DMS153 (cell line): ENCODE measurements around the gene ITGB2.

Experiments
- DNase-seq: peaks from one replicate; lab custom pipeline; 2025; lab: John Stamatoyannopoulos, UW

ITGB2 gene

DNA sequence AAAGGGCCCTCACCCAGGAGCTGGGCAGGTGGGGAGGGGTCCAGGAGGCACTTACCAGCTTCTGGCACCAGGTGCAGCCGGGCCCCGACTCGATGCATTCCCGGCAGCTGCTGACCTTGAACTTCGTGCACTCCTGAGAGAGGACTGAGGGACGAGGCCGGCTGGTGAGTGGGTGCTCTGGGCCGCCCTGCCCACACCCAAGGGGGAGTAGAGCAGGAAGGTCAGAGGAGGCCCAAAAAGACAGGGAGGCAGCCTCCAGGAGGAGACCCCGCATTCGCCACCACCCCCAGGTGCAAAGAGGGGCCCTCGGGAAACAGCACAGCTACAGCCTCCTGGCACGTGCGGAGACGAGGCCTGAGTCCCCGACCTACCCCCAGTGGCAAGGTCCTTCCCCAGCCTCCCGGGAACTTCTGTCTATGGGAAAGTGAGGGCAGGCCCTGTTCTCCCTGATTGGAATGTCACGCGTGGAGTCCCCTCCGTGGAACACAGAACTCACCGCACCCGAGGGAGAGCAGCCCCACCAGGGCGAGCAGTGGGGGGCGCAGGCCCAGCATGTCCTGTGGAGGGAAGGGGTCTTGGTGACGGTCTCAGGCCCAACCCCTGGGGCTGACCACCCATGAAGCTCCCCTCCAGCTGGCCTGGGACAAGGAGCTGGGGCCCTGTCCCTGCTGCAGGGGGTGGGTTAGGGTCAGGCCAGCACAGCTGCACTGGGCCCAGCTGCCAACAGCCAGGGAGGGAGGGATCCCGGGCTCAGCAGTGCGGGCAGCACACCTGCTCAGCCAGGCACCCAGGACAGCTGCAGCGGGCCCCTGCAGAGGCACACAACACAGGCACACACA is 10.3 kb downstream of the ITGB2 start:
- DNase-seq = no peak

DNA sequence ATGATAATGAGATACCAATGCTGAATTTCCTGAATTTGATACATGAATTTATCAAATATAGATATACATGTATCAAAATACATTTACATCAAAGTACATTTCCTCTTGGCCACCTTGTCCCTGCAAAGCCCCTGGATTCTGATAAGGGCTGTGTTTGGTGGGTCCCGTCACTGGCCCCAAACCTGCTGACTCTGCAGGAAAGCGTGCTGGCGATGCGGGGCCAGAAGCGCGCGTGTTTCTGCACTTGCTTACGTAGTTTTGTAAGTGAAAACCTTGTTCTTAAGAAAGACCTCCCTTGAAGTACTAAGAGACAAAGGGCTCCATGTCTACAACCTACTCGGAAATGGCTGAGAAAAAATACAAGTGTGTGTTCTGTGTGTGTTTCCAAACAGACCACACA is 11.0 kb downstream of the ITGB2 start:
- DNase-seq = no peak

DNA sequence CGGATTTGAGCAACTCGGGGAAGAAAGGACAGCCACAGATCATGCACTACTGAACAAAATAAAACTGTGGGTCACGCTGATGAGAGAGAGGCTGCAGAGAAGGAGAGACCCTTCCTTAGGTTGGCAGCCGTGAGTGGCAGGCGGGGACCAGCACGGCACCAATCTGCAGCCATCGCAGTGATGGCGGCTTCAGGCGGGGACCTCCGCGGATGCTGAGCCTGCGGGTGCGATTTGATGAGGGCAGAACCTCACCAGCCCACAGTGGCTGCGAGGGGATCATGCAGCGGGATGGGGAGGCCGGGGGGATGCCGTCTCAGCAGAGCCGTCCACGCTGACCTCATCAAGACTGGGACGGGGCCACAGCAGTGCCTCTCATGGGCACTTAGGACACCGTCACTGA is 11.8 kb downstream of the ITGB2 start:
- DNase-seq = no peak

DNA sequence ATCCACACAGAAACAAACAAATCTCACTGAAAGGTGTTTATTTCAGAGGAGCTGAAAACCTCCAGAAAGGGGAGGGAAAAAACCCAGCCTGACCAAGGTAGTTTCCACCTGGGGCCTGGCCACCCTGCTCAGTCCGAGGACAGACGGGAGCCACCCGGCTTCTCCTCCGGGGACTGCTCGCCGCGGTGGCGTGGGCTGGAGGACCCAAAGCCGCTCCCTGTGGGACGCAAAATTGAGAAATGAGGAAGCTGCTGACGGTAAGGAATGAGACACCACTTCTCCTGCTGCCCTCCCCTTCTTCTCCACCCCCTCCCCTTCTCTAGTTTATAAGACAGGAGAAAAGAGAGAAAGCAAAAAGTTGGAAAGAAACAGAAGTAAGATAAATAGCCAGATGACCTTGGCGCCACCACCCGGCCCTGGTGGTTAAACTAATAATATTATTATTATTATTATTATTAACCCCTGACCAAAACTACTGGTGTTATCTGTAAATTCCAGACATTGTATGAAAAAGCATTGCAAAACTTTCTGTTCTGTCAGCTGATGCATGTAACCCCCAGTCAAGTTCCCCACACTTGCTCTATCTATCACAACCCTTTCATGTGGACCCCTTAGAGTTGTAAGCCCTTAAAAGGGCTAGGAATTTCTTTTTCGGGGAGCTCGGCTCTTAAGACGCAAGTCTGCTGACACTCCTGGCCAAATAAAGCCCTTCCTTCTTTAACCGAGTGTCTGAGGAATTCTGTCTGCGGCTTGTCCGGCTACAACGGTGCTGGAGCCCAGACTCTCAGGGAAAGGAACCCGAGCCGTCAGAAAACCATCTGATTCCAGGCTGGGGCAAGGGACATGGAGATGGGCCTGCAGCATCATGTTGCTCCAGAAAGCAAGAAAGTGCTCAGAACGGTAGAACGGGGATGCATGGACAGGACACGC is 12.5 kb downstream of the ITGB2 start:
- no peak for DNase-seq

DNA sequence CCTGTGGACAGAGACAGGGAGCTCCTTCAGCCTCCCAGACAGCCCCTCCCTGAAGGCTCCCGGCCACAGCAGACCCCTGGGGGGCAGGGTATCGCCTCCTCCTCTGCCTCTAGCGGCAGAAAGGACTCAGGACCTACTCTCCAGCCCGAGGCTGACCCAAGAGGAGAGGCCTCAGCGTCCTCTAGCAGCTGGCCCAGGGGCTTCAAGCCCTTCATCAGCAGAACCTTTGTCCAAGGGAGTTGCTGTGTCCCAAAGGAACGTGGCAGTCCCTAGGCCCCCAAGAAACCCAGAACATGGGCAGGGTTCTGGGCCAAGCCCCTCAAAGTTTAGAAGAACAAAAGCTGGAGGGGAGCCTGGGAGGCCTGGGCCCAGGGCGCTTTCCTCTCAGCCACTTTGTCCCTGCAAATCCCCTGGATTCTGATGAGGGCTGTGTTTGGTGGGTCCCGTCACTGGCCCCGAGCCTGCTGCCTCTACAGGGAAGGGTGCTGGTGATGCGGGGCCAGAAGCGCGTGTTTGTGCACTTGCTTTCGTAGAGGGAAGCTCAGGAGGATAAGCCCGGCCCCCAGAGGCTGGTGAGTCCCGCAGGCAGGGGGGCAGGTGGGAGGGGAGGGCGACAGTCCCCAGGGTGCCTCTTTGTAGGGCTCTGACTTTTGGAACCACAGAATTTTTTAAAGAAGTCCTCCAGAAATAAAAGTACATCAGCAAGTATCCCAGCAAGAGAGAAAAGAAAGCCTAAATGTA is 13.3 kb downstream of the ITGB2 start:
- no peak for DNase-seq

DNA sequence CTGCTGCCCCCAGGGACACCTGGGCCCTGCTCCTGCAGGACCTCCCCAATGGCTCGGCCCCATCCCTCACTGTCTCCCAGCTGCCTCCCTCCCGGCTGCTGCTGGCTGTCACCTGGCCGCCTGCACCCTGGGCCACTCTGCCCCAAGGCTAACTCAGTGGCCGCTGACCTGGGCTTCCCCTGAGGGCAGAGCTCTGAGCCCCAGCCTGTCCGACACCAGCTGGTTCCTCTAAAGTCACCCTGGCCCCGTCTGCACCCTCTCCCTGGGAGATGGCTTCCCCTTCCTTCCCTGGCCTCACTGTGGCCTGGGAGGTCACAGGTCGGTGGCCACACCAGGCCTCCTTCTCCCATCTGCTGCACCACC is 15.0 kb downstream of the ITGB2 start:
- no peak for DNase-seq

DNA sequence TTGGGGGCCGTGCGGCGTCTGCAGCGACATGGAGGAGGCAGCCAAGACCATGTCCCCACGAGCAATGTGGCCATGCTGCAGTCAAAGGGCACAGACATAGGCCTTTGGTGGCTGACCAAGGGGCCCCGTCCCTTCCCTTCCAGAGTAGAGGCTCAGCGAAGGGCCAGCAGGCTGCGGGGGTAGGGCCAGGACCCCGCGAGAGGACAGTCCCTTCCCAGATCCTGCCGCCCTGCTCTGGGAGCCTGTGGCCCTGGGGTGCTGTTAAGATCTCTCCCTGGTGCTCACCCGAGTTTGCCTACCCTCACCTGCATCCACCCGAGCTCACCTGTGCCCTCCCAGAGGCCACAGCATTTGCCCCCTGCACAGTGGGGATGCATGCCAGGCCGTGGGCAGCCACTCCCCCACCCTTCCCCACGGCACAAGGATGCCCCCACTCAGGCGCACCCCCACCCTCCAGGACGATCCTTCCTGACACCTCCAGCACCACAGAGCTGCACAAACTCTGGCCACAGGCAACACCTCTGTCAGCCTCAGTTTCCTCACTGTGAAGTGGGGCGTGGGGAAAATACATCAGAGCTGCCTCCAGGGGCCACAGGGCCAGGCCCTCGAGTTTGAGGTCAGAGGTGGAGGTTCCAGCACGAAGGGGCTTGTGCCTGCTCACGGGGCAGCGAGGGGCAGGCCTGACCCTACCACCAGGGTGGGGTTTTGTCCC is 15.5 kb downstream of the ITGB2 start:
- no peak for DNase-seq

DNA sequence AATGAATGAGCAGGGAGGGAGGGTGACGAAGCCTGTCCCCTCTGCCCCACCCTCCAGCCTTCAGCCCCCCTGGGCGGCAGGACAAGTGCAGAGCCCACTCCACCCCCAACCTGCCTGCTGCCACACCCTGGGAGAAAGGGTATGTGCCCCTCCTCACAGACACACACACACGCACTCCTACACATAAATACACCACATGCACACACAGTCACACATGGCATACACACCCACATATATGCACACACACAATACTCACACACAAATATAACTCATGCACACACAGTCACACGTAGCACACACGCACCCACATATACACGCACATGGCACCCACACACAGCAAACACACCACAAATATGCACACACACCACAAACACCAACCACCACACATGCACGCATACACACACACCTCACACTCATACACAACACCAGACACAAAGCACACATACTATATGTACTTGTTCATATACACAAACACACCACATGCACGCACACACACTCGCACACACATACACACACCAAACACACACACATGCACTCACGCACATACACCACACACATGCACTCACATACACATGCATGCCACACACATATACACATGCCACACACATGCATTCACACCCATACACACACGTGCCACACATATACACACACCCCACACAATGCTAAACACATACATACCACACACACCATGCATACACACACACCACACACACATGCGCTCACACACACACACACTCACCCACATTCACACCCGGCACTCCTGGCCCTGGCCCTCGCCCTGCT is 16.4 kb downstream of the ITGB2 start:
- no peak for DNase-seq

DNA sequence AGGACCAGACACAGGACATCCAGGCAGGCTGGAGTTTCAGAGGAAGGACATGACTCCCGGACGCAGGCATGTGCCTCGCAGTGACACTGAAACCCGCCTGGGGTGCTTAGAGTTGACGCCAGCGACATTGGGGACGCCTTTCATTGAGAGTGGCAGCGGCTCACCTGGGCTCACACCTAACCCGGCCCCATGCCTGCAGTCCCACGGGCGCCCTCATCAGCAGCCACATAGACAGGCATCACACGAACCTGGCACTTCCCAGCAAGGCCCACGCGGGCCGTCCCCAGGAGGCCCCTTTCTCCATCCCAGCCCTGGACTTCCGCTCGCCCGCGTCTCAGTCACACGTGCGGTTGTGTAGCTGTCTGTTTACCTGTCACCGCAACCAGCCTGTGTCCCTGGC is 17.0 kb downstream of the ITGB2 start:
- no peak for DNase-seq

DNA sequence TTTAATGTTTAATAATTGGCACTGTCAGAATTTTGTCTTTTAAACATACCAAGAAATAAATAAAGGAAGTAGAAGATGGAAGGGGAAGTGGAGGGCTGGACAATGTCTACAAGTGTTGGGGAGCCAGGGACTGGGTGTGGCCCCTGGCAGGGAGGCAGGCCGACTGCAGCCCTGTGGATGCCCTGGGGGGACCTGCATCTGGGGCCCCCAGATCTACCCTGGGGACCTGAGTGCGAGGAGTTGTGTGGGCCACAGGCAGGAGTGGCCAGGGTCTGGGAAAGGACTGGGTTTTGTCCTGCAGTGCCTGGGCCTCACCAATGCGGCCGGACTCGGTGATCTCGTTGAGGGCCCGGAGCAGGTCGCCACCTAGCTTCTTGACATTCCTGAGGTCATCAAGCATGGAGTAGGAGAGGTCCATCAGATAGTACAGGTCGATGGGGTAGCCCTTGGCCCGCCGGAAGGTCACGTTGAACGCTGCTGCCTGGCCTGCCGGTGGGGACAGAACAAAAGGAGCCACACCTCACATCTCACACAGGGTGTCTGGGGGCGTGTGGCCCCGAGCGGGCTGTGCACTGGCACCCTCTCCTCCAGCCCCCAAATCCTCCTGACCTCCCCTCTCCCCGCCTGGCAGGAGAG is 17.5 kb downstream of the ITGB2 start:
- no peak for DNase-seq

DNA sequence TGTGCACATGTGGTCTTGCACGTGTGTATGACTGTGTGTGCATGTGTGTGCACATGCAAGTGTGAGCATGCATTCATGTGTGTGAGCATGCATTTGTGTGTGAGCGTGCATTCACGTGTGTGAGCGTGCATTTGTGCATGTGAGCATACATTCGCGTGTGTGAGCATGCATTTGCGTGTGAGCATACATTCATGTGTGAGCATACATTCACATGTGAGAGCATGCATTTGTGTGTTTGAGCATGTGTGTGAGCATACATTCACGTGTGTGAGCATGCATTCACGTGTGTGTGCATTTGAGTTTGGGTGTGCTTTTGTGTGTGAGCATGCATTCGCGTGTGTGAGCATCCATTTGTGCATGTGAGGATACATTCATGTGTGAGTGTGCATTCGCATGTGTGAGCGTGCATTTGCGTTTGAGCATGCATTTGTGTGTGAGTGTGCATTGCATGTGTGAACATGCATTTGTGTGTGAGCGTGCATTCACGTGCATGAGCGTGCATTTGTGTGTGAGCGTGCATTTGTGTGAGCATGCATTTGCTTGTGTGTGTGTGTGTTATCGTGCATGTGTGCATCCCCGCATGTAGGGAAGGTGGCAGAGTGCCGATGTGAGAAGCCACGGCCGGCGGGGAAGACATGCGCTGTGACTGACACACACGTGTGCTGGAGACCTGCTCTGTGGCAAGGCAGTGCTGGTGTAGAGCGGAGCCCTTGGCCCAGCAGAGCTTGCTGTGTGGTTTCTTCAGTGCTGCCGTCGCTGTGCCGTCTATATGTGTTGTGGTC is 18.2 kb downstream of the ITGB2 start:
- DNase-seq = no peak

DNA sequence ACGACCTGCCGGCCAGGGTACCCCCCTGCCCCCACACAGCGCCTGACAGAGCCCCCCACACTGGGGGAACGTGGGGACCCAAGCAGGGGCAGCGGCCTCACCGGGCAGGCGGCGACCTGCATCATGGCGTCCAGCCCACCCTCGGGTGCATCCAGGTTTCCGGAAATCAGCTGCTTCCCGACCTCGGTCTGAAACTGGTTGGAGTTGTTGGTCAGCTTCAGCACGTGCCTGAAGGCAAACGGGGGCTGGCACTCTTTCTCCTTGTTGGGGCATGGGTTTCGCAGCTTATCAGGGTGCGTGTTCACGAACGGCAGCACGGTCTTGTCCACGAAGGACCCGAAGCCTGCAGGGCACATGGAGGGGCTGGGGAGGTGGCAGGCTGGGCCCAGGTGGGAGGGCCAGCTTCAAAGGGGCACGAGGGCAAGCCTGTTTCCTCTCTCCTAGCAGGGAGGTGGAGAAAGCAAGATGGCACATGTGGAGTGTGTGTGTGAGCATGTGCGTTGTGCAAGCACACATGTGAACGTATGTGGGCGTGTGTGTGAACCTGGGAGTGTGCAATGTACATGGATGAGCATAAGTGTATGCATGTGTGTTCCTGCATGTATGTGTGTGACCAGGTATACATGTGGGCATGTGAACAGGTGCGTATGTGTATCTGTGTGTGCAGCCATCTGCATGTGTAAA is 19.2 kb downstream of the ITGB2 start:
- no peak for DNase-seq

DNA sequence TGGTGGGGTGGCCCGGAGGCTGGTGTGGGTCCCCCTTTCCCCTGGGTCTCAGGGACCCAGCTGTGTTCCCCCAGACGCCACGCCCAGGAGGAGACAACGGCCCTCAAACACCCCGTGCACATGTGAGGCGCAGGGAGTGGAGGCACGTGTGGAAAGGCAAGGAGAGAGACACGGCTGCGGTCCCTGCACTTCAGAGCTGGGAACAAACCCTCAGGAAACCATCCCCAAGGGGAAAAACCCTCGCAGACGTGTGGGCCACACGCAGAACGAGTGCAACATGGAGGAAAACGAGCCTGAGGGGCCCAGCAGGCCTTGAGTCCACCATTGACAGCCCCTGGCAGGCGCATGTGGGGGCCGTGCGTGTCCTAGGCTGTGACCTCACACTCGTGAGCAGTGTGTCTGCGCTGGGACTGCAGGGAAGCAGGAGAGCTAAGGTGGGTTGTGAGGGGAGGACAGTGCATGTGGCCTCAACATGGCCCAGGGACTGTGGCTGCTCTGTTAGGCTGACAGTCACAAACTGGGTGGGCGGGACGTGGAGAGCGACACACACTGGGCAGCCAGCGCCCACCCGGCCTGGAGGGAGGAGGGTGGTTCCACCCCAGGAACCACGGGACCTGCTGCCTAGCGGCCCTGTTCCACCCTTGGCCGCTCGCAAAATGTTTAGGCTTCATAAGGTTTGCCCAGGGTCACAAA is 20.0 kb downstream of the ITGB2 start:
- no peak for DNase-seq

DNA sequence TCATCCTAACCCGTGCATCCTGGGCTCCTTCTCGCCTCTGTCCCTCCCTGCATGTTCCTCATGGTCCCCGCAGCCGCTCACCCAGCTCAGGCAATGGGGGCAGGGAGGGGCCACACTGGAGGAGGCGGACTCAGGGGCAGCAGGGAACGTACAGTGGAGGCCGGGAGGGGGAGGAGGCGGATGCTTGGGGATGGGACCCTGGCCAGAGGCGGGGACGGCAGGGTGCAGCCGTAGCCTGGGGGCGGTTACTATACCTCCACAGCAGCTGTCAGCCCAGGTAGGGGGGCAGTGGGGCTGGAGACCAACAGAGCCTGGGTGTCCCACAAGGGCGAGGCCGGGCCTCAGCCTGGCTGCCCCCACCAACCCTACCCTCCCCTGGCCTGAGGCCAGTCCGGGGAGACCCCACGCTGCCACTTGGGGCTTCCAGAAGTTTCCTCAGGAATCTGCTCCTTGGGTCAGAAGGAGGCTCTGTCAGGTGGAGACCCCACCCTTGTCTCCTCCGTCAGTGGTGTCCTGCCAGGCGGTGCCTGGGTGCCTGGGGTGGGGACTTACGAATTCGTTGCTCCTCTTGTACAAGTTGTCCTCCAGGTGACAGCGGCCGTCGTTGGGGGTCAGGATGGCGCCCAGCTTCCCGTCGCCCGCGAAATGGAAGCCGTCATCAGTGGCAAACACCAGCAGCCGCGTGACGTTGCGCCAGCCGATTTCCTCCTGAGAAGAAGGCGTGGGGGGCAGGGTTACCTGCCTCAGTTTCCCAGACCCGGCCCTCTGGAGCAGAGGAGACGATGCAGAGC is 20.7 kb downstream of the ITGB2 start:
- no peak for DNase-seq

DNA sequence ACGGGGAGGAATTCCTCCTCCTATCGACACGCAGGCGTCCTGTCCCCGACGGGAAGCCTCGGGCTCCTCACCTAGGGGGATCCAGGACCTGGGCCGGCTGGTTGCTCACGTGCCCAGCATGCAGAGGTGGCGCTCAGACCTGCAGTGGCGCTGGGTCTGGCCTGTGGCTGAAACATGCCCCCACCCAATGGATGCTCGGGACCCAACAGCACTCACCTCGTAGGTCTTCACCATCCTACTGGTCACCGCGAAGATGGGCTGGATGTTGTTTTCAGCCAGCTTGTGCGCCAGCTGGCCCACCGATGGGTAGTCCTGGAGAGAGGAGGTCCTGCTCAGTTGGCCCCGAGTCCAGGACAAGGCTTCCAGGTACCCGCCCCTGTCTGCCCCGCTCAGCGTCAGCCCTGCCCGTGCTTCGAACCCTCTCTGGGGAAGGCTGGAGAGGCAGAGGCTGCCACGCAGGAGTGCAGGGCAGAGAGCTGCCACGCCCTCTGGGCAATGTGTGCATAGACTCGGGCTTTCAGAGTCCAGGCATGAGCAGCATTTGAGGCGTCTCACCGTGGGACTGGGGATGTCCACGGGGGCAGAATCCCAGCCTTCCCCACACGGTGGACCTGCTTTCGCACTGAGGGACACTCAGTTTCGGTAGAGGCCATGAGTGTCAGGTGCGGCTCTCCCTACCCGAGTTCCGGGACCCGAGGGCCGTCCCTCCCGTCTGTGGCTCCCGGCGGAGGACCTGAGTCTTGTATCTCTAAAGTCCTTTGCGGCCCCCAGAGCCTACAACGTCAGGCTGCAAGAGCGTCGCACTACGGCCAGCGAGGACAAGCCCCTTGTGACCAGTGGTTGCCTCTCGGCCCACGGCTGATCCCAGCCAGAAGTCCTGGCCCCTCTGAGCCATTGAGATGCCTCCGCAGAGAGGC is 21.6 kb downstream of the ITGB2 start:
- DNase-seq = no peak

DNA sequence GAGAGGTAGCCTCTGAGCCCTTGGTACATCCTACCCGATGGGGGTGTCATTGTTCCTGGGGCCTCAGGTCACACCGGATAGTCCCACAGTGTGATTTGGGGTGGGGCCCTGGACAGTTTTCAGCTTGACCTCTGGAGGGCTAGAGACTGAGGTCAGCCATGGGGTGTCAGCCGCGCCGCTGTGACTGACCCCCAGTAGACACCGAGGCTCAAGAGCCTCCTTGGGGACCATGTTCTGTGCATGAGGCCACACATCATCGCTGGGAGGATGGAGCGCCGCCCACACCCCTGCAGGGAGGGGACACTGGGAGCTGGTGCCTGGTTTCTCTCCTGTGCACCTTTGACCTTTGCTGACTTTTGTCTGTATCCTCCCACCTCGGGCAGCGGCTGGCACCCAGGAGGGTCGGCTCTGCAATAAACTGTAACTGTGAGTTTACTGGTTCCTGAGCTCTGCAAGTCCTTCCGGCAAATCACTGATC is 22.6 kb downstream of the ITGB2 start:
- DNase-seq = no peak
